GM19035 (cell line): Measurements from ENCODE around the gene CETP.
"Not testable (repeated sequence)": the region's sequence is repeated elsewhere in the genome, so short reads cannot be mapped to it uniquely, and the experiment has no call there.

Experiments
- ATAC-seq: cut with Tn5 transposase; IDR thresholded peaks from one replicate; pipeline ENCODE4 v1.9.1; 2021; ENCODE audit not compliant: unreplicated experiment

CETP gene

GRCh38 chr16:56956756-56957155 is 5.0 kb upstream of the CETP start:
- ATAC-seq: no peak

GRCh38 chr16:56960681-56961281 is 969 bp upstream of the CETP start:
- ATAC-seq: no peak

GRCh38 chr16:56961386-56961785 is 364 bp upstream of the CETP start:
- ATAC-seq: no peak

DNA sequence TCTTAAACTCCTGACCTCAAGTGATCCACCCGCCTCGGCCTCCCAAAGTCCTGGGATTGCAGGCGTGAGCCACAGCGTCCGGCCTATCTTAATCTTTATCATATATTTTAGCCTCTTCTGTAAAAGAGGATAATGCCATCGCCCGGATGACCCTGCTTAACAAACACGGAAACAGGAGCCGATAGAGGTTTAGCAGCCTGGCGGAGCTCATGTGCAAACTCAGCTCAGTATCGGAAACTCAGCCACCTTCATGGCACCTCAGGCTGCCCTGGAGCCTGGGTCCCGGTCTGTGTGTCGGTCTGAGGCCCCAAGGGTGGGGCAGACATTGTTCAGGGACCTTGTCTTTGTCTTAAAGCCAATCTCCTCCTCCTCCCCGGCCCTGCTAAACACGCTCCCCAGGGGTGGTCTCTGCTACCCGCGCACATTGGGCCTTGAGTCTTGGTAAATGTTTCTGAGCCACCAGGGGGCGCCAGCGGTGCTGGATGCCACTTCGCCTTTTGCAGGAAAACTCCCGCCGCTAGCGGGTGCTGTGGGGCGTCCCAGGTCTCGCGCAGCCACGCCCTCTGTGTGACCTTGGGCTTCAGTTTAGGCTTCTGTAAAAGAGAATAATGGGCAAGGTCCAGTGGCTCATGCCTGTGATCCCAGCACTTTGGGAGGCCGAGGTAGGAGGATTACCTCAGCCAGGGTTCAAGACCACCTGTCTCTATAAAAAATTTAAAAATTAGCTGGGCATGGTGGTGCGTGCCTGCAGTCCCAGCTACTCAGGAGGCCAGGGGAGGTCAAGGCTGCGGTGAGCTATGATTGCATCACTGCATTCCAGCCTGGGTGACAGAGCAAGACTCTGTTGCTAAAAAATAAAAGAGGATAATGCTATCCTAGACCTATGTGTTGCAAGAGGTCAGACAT is 2.7 kb downstream of the CETP start:
- no peak for ATAC-seq

GRCh38 chr16:56965149-56966092 is 3.7 kb downstream of the CETP start:
- no peak for ATAC-seq

GRCh38 chr16:56966093-56966475 is 4.3 kb downstream of the CETP start:
- ATAC-seq: no peak

GRCh38 chr16:56967733-56968132 is 6.0 kb downstream of the CETP start:
- ATAC-seq: no peak

GRCh38 chr16:56969769-56970168 is 8.0 kb downstream of the CETP start:
- no peak for ATAC-seq

- peak; percentile 58 for ATAC-seq
Measured at GRCh38 chr16:56970934-56971767, 9.4 kb downstream of the CETP start.

GRCh38 chr16:56971768-56972043 is 10.0 kb downstream of the CETP start:
- no peak for ATAC-seq

DNA sequence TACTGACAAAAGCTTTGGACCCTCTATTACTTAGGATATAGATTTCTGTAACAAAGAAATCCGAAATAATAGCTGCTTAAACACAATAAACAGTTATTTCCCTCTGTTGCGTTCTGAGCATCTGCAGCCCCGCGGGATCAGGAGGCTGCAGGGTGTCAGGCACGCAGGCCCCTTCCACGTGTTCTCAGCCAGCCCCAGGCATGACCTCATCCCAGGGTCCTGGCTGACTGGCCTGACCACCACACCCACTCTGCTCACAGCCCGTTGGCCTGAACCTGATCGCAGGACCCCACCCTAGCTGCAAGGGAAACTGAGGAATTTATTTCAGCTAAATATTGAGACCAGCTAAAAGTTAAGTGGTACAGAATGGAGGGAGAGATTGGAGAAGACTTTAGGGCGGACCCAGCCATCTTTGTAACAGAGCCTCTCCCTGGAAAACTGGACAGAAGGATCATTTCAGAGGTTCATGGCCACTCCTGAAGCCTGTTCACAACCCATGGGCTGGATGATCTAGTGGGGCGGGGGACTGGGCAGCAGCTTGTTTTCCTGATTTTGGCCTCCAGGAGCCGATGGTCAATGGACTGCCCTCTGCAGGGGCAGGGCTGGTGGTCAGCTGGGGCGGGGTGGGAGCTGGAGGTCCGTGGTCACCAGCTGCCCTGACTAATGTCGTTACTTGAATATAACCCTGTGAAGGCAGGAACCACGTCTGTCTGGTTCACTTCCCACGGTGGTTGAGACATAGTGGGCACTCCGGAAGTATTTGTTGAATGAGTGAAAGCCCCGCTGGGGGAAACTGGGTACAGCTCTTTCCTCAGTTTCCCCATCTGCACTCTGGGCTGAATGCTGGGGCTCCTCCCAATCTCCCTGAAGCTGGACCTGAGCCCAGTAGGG is 10.9 kb downstream of the CETP start:
- no peak for ATAC-seq

DNA sequence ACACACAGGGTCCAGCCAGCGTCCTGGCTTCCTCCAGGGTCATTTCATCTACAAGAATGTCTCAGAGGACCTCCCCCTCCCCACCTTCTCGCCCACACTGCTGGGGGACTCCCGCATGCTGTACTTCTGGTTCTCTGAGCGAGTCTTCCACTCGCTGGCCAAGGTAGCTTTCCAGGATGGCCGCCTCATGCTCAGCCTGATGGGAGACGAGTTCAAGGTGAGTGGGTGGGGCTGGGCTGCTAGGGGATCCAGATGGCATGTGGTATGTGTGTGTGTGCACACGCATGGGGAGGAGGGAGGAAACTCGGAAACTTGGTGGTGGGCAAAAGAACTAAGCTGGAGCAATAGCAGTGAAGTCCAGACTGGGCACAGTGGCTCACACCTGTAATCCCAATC is 11.5 kb downstream of the CETP start:
- ATAC-seq: no peak

GRCh38 chr16:56973899-56974298 is 12.1 kb downstream of the CETP start:
- ATAC-seq: not testable (repeated sequence)

DNA sequence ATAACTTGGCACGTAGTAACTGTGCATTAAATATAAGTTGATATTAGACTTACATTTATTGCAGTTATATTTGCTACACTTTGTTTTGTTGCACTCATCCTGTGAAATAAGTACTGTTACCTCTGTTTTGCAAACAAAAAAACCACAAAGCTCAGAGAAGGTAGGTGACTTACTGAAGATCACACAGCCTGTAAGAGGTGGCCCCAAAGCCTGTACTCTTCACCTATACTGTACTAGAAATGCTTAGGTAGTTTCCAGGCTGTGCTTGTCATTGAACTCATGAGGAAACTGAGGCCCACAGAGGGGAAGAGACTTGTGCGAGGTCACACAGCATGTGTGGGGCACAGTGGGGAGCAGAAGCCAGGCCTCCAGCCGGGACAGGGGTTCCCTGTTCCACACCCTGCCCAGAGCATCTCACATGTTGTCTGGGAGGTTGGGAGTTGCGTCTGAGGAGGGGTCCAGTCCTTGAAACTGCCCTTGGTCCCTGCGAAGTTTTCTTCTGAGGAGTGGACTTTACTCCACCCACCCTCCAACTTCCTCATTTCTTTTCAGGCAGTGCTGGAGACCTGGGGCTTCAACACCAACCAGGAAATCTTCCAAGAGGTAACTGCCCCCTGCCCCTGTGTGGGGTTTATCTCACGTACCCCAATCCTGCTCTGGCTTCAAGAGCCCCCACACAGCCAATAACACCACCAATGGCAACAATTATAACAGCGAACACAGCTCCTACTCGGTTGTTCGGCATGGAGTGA is 13.0 kb downstream of the CETP start:
- no peak for ATAC-seq

DNA sequence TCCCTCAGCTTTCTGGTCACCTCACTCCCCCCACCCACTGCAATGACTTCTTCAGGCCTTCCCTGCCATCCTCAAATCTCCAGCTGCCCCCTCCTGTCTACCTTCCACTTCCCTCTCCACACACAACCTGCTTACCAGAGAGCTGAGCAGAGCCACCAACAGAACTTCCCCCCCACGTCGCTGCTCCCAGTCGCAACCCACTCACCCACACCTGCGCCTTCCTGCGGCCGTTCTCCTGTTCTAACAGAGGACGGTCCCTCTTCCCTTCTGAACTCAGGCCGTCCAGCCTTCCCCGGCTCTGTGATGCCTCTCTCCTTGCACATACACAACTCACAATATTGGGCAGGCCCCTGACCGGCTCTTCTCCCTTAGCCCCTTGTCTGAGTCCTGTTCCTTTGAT is 14.0 kb downstream of the CETP start:
- no peak for ATAC-seq

- ATAC-seq: no peak
Measured at GRCh38 chr16:56977216-56977615, 15.5 kb downstream of the CETP start.

DNA sequence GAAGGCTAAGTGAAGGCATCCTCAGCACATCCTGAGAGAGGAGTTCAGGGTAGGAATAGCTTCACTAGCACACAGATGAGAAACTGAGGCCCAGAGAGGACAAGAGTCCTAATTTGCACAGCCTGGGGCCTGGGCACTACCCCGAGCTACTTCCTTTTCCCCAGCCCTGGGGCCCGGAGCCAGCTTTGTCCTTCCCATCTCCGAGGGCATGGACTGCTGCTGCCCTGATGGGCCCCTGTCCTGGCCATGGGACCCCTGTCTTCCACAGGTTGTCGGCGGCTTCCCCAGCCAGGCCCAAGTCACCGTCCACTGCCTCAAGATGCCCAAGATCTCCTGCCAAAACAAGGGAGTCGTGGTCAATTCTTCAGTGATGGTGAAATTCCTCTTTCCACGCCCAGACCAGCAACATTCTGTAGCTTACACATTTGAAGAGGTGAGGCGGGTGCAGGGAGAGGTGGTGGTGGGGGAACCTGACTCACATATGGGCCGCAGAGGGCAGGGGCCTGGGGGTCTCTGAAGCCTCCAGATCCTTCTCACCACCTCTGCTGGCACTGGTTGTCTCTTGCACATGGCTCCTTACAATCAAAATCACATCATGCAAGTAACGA is 16.2 kb downstream of the CETP start:
- ATAC-seq: no peak

GRCh38 chr16:56980201-56980535 is 18.4 kb downstream of the CETP start:
- ATAC-seq: no peak
